Measurements from ENCODE around the gene F10. TPM values are rescaled to one million over a fixed set of nuclear protein-coding genes. Genes with fewer than 3 reads are reported as not detected.
A peak's percentile ranks its signal among the peaks of the same experiment; 100 is the strongest.

F10 gene
- total and polyA plus RNA-seq, 2 experiments from 2014 or later, result 0.76 to 1.6 TPM

- no peak overlapping the region for H3K27ac Mint-ChIP-seq
- H3K4me3 Mint-ChIP-seq, result peak overlapping the region; percentile 66
- no peak overlapping the region for H3K27ac ChIP-seq (ENCODE audit: low read depth)
Measured at GRCh38 chr13:113152691-113152983, 30.0 kb downstream of the F10 start.

More at GRCh38 chr13:113152691-113152983, 30.0 kb downstream of the F10 start:
- Histone ChIP-seq H3K79me2 (replicated peaks; ENCODE audit: insufficient read depth) (no peaks in the 10 kb centered on the region), H3K27me3 (ENCODE audit: insufficient read depth) (peaks cover 22% of the 10 kb centered on the region), H3K9me2 (ENCODE audit: insufficient read depth) (no peaks in the 10 kb centered on the region), H3K4me1 (ENCODE audit: insufficient read depth) (0 out of 2 replicates have a peak, but pooled peaks cover 4% of the 10 kb centered on the region), H2AFZ (peak overlapping the region; percentile 92), H3K4me2 (peak overlapping the region; percentile 97), H3K36me3 (ENCODE audit: insufficient read depth) (no peaks in the 10 kb centered on the region), H3K4me3 (peak overlapping the region; percentile 72), H4K20me1 (replicated peaks; ENCODE audit: insufficient read depth) (no peaks in the 10 kb centered on the region), H3F3A (replicated peaks; ENCODE audit: low read depth) (peaks cover 17% of the 10 kb centered on the region)
- Mint-ChIP-seq H3K4me1 (peaks cover 21% of the 10 kb centered on the region), H3K9me3 (peaks cover 3% of the 10 kb centered on the region; the same call in 1 of the 3 replicates), H3K36me3 (ENCODE audit: low read depth) (no peaks in the 10 kb centered on the region; the same call in 2 of the 3 replicates), H3K27me3 (ENCODE audit: insufficient read depth, low read depth, poor library complexity) (peaks cover 27% of the 10 kb centered on the region)
- ATAC-seq, result no peak
- no peak for TF ChIP-seq STAT1 (IDR thresholded peaks at IDR 0.05; ENCODE audit: unreplicated experiment)
- TF ChIP-seq EZH2phosphoT487 (IDR thresholded peaks at IDR 0.05; ENCODE audit: unreplicated experiment), result no peak
- no peak for TF ChIP-seq ZNF462 (CRISPR knock-in tag; IDR thresholded peaks at IDR 0.05)
- no peak for TF ChIP-seq REST (IDR thresholded peaks at IDR 0.05; ENCODE audit: unreplicated experiment)
- TF ChIP-seq NANOG (IDR thresholded peaks at IDR 0.05; ENCODE audit: borderline replicate concordance), result no peak
- TF ChIP-seq ETS1 (IDR thresholded peaks at IDR 0.05), result no peak
- TF ChIP-seq CREB1 (CRISPR knock-in tag; IDR thresholded peaks at IDR 0.05; ENCODE audit: low read depth), result no peak
- TF ChIP-seq JUNB (IDR thresholded peaks at IDR 0.05; ENCODE audit: unreplicated experiment), result no peak
- TF ChIP-seq ZNF114 (CRISPR knock-in tag; IDR thresholded peaks at IDR 0.05), result no peak
- no peak for TF ChIP-seq POLR2AphosphoS5 (IDR thresholded peaks at IDR 0.05; ENCODE audit: low read depth)
- no peak for DNase-seq (ENCODE audit: low spot score)

Measured in GM23338 (cell line).